ENCODE data around the gene SMC1B.
A peak's percentile ranks its signal among the peaks of the same experiment; 100 is the strongest.
"Not testable (repeated sequence)": the region's sequence is repeated elsewhere in the genome, so short reads cannot be mapped to it uniquely, and the experiment has no call there.

SMC1B gene

GRCh38 chr22:45445031-45445710 is 31.8 kb upstream of the SMC1B start:
- DNase-seq, result no peak

DNA sequence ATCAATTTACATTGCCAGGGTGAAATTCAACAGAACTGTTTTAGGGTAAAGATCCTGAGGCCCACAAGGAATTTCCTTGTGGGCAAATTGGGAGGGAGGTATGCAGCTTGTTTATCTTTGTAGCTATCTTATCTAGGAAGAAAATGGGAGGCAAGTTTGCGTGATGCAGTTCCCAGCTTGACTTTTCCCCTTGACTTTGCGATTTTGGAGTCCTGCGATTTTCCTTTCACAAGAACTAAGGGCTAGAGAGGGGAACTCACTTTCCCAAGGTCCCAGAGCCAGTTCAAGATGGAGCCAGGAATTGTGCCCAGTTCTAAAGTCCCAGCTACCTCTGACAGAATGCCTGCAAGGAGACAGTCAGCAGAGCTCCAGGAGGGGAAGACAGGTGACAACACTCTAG is 30.8 kb upstream of the SMC1B start:
- DNase-seq, result no peak

DNA sequence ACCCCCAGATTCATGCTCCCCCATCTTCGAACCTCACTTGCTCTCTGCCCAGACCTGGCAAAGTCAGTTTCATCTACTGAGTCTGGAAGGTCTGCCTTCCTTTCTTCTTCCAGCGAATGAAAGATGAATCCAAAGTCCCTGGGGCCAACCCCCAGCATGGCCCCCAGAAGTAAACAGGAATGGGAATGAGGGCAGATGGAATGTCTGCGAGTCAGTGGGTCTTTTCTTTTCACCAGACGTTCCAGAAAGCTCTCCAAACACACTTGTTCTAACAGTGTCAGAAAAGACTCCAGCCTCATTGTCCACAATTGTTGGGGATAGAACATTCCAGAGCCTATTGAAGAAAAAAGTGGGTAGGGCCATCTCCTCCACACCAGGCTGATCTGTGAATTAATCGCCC is 28.7 kb upstream of the SMC1B start:
- DNase-seq, result peak; percentile 41

- DNase-seq, result peak; percentile 67
Measured at GRCh38 chr22:45441138-45441537, 27.7 kb upstream of the SMC1B start.

- not testable (repeated sequence) for DNase-seq
Measured at GRCh38 chr22:45440688-45441087, 27.3 kb upstream of the SMC1B start.

DNA sequence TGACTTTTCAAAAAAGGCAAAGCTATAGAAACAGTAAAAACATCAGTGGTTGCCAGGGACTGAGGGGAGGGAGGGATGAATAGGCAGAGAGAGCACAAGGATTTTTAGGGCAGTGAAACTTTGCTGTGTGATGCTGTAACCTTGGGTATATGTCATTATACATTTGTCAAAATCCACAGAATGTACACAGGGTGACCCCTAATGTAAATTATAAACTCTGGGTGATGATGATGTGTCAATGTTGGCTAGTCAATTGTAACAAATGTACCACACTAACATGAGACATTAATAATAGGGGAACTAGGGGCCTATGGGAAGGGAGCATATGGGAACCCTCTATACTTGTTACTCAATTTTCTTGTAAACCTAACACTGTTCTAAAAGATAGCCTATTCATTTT is 24.9 kb upstream of the SMC1B start:
- no peak for DNase-seq

DNA sequence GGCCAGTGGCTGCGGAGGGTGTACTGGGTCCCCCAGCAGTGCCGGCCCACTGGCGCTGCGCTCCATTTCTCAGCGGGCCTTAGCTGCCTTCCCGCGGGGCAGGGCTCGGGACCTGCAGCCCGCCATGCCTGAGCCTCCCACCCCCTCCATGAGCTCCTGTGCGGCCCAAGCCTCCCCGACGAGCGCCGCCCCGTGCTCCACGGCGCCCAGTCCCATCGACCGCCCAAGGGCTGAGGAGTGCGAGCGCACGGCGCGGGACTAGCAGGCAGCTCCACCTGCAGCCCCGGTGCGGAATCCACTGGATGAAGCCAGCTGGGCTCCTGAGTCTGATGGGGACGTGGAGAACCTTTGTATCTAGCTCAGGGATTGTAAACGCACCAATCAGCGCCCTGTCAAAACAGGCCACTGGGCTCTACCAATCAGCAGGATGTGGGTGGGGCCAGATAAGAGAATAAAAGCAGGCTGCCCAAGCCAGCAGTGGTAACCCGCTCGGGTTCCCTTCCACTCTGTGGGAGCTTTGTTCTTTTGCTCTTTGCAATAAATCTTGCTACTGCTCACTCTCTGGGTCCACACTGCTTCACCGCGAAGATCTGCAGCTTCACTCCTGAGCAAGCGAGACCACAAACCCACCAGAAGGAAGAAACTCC is 23.6 kb upstream of the SMC1B start:
- not testable (repeated sequence) for DNase-seq

GRCh38 chr22:45435544-45436139 is 22.2 kb upstream of the SMC1B start:
- DNase-seq, result peak; percentile 90

DNA sequence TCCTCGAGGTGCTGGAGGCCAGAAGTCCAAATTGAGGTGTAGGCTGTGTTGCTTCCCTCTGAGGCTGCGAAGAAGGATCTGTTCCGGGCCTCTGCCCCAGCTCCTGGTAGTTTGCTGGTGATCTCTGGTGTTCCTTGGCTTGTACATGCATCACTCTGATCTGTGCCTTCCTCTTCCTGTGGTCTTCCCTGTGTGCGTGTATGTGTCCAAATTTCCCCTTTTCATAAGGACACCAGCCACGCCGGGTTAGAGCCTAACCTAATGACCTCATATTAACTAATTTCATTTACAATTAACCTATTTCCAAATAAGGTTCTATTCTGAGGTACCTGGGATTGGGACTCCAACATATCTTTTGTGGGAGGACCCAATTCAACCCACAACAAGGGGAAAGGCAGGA is 21.6 kb upstream of the SMC1B start:
- DNase-seq, result no peak

GRCh38 chr22:45430871-45431270 is 17.5 kb upstream of the SMC1B start:
- DNase-seq, result no peak

DNA sequence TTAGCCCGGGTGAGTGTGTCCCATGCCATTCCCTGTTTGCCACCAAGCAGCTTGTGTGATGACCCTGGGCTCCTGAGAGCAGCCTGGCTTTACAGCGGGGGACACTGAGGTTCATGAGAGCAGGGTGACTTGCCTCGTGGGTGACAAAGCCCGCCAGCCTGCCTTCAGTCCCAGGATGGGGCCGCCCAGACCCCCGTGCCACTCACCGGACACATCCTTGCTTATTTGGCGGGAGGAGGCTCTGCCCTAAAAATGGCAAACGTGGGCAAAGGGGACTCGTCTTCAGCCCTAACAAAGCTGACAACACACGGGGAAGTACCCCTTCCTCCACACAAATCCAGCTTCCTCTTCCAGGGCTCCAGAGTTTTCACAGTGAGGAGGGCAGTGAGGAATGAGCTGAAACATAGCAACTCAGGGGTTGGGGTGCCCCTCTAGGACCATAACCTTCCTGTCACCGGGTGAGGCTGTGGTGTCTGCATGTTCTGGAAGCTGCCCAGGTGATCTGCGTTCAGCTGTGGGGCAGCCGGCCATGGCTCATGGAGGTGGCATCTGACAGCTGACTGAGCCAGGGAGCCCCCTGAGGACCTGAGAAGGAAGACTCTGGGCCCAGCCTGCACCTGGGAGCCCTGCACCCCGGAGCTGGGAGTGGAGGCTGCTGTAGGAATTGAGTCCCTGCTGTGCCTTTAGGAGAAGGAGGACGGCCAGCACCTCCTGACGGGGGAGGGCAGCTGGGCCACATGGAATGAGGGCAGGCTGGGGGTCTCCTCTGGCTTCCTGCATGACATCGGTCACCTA is 16.8 kb upstream of the SMC1B start:
- DNase-seq, result no peak

DNA sequence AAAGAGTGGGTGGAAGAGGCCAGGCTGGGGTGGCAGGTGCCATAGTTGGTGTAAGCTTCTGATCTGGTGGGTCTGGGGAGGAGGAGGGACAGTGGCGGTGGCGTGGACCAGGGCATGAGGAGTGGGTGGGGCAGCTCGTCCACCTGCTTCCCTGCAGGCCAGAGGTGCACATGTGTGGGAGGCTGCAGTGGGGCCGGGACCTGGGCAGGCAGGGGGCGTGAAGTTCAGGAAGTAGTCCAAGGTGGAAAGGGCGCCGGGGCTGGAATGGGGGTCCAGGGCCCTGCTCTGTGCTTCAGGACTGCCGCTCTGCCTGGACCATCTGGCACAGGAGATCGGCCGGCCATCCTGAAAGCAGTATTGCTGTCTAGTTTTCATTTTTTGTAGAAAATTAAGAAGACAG is 16.0 kb upstream of the SMC1B start:
- DNase-seq, result no peak

- DNase-seq, result no peak
Measured at GRCh38 chr22:45428391-45429385, 15.3 kb upstream of the SMC1B start.

GRCh38 chr22:45427114-45427513 is 13.7 kb upstream of the SMC1B start:
- DNase-seq, result no peak

- DNase-seq, result no peak
Measured at GRCh38 chr22:45426387-45426786, 13.0 kb upstream of the SMC1B start.

- no peak for DNase-seq
Measured at GRCh38 chr22:45425531-45426265, 12.3 kb upstream of the SMC1B start.

GRCh38 chr22:45425101-45425500 is 11.7 kb upstream of the SMC1B start:
- peak; percentile 25 for DNase-seq

DNA sequence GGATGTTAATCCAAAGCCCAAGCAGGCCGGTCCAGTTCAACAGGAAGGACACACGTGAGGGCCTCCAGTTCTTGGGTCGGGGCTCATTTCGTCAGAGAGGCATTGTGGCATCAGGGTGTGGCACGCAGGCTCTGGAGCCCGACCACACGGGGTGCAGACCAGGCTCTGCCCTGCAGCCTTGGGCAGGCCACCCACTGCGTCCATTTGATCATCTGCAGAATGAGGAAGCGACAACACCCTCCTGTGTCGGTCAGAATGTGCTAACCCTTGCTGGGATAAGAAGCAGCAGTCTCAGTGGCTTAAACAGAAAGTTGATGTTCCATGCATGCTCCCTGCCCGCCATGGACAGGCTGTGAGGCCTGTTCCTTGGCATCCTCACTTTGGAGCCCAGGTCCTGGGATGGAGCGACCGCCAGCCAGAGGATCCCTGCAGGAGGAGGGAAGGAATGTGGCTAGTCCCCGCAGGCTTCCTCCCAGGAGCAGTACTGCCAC is 10.9 kb upstream of the SMC1B start:
- DNase-seq, result no peak

DNA sequence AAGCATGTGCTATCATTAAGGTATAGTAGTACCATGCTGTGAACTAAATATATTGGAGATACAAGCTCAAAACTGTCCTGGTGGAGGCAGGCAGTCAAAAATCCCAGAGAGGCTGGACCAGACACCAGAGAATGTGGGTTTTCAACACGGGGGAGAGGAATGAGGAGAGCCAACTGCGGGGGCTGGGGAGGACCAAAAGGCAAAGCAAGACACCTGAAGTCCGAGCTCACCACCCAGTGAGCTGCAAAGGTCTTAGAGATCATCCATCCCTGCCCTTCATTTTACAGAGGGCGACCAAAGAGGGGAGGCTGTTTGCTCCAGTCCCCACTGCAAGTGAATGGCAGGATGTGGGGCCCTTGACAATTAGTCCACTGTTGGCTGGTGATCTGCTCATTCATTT is 10.1 kb upstream of the SMC1B start:
- DNase-seq, result no peak

DNA sequence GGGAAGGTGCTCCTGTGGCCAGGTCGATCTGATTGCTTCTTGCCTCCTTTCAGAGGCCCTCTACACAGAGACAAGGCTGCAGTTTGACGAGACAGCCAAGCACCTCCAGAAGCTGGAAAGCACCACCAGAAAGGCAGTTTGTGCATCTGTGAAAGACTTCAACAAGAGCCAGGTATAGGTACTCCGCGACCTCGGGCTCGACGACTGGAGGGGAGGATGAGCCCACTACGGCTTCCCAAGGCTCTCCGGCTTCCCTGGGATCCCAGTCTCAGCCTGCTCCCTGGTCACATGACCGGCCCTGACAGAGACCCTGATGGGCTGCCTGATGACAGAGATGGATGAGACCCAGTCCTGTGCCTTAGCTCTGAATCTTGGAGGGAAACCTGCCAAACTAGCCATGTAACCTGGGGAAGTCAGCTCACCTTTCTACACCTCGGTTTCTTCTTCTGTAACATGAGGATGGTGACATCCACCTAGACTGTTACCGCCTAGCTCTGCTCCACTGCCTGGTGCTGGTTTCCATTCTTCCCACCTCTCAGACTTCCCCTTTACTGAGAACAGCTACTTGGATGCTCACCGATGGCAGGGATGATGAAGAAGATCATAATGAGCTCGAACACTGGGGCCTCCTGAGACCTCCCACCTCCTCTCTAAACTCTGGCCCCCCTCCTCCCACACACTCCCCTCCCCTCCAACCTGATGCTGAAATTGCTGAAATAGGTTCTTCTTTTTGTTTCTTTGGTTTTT is 9.0 kb upstream of the SMC1B start:
- DNase-seq, result no peak

Measured in fibroblast of upper back skin (primary cell).